T-helper 22 cell (primary cell): ENCODE measurements around the gene DSCAM.
"Not testable (repeated sequence)": the region's sequence is repeated elsewhere in the genome, so short reads cannot be mapped to it uniquely, and the experiment has no call there.

Experiments used
- DNase-seq: peaks from one replicate; pipeline ENCODE4 v3.0.0-alpha.2; 2020; ENCODE audit warnings: low read depth

DSCAM gene

DNA sequence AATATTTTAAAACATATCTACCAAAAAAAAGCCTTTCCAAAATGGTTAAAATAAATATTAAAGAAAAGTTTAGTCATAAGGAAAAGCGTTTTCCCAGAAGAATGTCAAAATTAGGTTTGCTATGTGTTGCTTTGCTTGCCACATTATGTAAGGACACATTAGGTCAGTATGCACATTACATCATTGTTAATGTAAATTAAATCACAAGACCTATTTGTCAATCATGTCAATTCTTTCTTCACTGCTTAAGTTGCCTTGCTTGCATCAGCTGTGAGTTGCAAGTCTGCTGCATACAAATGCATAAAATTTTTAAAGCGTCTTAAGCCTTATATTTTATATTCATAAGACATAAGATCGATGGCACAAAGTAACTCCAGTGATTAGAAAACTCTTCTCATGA, 530.9 kb downstream of the DSCAM start:
- no peak for DNase-seq

- DNase-seq: no peak
These were observed 531.3 kb downstream of the DSCAM start for GRCh38 chr21:40315626-40316025.

GRCh38 chr21:40313260-40313659, 533.7 kb downstream of the DSCAM start:
- no peak for DNase-seq

GRCh38 chr21:40300300-40300699, 546.7 kb downstream of the DSCAM start:
- DNase-seq: no peak

DNA sequence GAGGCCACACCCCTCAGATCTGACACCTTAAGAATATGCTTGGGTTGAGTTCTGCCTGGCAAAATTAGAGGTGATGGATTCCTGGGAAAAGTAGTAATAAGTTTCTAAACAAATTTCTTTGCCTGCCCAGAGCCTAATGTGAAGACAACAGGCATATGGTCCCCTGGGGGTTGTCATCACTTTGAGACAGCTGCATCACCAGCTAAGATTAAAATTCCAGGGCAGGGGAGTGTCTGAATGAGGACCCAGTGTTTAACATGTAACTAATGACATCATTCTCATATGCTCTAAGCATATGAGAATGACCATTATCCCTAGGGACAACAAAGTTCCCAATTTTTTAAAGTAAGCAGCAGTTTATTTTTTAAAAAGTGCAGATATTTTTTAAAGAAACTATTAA, 547.5 kb downstream of the DSCAM start:
- no peak for DNase-seq

DNA sequence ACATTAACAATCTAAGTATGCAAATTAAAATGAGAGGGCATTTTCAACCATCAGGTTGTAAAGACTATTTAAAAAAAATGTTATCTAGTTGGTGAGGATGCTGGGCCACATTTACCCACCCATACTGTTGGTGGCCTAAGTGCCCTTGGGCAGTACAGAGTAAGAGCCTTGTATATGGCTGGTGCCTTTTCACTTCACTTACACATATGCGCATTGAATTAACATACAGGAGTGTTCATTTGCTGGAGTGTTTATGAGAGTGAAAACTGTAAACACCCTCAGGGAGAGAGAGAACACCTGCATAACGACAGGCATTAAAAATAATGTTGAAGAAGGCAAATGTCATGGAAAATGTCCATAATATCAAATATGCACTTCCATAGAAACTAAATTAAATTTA, 552.6 kb downstream of the DSCAM start:
- no peak for DNase-seq

- no peak for DNase-seq
These were observed 555.4 kb downstream of the DSCAM start for GRCh38 chr21:40291560-40291959.

GRCh38 chr21:40284409-40284808, 562.5 kb downstream of the DSCAM start:
- DNase-seq: no peak

DNA sequence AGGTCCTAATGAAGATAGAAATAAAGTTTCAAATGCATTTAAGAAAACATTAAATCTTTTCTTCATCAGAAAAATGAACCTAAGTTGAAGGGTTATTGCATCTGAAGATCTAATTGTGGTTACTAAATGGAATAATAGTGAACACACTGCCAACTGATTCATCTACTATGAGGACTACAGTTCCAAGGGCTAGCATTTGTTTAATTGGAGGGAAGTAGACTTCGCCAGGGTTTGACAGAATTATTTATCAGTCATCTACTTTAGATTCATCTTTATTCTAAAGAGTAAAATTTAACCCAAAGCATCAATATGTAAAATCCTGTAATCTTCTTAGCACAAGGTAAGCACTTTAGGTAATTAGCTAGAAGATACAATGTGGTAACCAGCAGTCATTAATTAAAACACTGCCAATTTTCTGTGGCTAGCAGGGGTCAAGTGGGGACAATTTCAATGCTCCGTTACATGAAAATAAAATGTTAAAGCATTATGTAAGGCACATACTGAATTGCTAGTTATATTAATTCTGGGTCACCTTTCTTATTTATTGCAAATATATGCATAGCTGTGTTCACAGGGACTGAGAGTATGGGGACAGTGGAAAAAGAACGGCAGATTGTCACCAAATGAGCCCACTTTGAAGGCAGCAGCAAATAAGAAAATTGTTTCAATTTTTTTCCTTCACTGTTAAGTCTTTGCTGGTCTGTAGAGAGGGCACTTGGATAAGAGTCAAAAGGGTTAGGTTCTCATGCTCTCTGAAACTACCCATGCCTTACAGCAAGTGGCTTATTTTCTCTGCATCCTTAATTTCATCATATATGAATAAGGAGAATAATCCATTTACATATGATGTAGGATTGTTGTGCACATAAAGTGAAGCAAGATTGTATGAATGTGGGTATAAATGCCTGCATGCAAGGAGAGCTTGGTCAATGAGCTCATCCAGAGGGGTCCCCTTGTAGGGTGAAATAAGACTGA, 563.8 kb downstream of the DSCAM start:
- no peak for DNase-seq

GRCh38 chr21:40278345-40278744, 568.6 kb downstream of the DSCAM start:
- no peak for DNase-seq

- DNase-seq: no peak
These were observed 571.0 kb downstream of the DSCAM start for GRCh38 chr21:40276001-40276400.

DNA sequence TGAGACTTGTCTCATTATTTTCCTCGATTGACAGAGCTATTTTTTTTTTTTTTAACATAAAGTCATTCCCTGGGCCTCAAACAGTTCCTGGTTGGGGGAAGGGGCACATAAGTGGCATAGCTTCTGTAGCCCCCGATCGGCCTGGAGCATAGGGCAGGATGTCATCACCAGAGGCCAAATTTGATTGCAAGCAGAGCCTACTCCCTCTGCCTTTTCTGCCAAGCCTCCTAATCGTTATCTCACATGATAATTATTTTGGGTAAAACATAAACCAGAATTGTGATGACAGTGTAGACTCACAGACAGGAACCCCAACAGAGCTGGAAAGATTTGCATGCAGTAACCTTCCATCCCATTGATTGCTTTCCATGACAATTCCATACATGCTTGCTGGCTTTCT, 574.9 kb downstream of the DSCAM start:
- no peak for DNase-seq

DNA sequence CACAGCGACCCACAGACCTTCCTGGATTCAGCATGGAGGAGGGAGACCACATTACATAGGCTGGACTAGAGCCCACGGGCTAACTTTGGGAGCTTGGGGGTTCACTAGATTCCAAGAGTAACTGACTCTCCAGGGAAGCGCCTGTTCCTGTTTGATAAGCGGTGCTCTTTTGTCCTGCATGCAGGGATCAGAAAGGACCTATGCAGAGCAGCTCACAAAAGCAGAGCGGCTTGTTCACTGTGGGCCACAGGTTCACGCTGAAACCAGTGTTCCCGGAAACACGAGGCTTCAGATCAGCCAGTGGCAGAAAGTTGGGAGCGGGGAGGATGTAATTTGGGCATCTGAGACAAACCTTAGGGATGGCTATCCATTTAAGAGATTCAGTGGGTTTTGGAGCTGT, 575.8 kb downstream of the DSCAM start:
- DNase-seq: no peak

DNA sequence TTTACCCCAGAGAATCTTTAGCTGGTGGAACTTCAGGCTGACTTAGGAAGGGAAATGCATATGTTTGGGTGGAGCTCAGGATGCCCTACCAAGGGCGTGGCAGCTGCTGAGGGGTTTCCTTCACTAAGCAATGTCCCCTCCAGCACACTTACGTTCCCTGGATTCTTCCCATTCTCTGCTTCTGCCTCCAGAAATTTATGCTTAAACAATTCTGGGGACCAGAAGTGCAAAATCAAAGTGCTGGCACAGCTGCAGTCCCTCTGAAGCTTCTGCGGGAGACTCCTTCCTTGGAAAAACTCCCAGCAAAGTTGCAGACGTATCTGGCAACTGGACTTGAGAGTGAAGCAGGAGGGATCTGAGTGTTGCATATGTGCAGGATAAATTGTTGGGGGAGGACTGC, 576.9 kb downstream of the DSCAM start:
- DNase-seq: no peak

- DNase-seq: no peak
These were observed 577.7 kb downstream of the DSCAM start for GRCh38 chr21:40269239-40269638.

- not testable (repeated sequence) for DNase-seq
These were observed 588.5 kb downstream of the DSCAM start for GRCh38 chr21:40258456-40258855.

DNA sequence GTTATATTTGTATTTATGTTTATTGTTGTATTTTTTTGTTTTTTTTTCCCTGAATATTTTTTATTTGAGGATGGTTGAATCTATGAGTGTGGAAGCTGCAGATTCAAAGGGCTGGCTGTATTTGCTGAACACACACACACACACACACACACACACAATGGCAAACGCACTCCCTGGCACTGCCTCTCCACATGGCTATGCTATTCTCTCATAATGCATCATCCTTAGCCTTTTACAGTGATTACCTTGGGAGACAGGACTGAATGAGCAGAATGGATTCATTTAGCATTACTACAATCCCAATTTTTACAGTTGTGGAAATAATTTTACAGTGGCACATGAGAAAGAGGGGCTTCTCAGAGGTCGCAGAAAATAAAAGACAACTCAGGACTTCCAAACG, 589.6 kb downstream of the DSCAM start:
- no peak for DNase-seq

GRCh38 chr21:40255518-40256444, 591.2 kb downstream of the DSCAM start:
- no peak for DNase-seq

- no peak for DNase-seq
These were observed 592.2 kb downstream of the DSCAM start for GRCh38 chr21:40254540-40255465.

DNA sequence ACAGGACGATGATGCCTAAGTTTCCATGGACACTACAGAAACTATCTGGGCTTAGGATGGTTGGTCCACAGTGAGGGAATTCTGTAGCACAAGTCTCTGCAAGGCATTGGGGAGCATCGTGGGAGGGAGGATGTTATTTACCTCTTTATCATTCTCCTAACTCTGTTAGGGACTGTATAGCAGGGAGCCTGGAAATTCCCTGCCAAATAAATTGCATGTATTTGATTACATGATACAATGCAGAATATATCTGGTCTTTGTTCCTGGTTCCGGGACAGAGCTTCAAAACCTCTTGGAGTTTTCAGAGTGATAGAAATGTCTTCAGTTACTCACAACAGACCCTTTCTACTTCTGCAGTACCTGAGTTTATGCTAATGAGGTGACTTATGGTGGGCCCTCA, 593.8 kb downstream of the DSCAM start:
- no peak for DNase-seq

DNA sequence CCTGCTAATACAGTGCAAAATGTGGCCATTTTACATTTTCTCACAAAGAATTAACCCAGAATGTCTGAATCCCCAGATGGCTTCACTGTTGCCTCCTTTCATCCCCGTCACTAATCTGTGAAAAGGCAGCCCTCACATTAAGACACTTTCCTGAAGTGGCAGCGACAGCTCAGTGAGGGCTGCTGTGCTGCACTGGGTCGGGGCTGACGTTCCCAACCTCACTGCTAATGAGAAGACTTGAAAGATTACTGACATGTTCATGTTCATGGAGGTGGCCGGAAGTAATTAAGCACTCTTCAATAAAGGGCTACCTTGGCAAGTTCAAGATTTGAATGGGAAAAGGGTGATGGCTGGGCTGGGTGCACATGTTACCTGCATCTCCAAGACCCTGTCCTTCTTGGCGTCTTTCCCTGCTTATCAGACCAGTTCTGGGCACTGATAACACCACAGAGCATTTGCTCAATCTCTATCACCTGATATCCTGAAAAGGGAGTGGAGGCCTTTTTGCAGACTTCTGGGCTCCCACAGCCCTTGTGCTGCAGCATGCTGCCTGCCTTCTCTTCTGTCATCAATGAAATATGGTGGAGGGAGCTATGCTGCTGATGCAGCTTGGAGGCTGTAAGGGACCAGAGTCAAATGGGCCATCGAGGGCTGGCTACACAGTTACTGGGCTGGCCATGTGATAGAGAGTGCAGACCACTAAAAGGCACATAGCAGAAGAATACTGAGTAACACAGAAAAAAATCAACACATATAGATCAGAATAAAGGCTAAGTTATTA, 596.3 kb downstream of the DSCAM start:
- DNase-seq: no peak
